NCI-H446 (cell line): ENCODE measurements around the gene INHBC.
"Not testable (repeated sequence)": the region's sequence is repeated elsewhere in the genome, so short reads cannot be mapped to it uniquely, and the experiment has no call there.

Source experiments
- DNase-seq, 2 experiments: peaks; one replicate each; lab custom pipeline; 2025; lab: John Stamatoyannopoulos, UW

Gene INHBC

GRCh38 chr12:57429473-57430111, 5.0 kb upstream of the INHBC start:
- DNase-seq, result no peak

GRCh38 chr12:57430112-57430930, 4.3 kb upstream of the INHBC start:
- DNase-seq, result peak; percentile 56 to 74

- peak; percentile 80 to 95 for DNase-seq
Observed at GRCh38 chr12:57430931-57431566, 3.5 kb upstream of the INHBC start, which contains the start of gene R3HDM2. Gene R3HDM2, minus strand, starts transcription at chr12:57431043. Its CDS starts 120,615 bp downstream, at chr12:57310428.

GRCh38 chr12:57431654-57432188, 2.9 kb upstream of the INHBC start:
- no peak for DNase-seq

GRCh38 chr12:57433370-57433769, 1.2 kb upstream of the INHBC start:
- DNase-seq, result no peak

GRCh38 chr12:57435293-57435692, 709 bp downstream of the INHBC start:
- DNase-seq, result no peak

- no peak for DNase-seq
Observed at GRCh38 chr12:57438400-57438799, 3.8 kb downstream of the INHBC start.

GRCh38 chr12:57439762-57440266, 5.2 kb downstream of the INHBC start:
- no peak for DNase-seq

- not testable (repeated sequence) for DNase-seq
Observed at GRCh38 chr12:57441393-57441792, 6.8 kb downstream of the INHBC start.

GRCh38 chr12:57441846-57442427, 7.4 kb downstream of the INHBC start:
- DNase-seq, result no peak

- not testable (repeated sequence) for DNase-seq
Observed at GRCh38 chr12:57444337-57444736, 9.8 kb downstream of the INHBC start.

GRCh38 chr12:57444744-57445143, 10.2 kb downstream of the INHBC start:
- no peak for DNase-seq

- DNase-seq, result no peak
Observed at GRCh38 chr12:57446292-57446960, 11.8 kb downstream of the INHBC start.

GRCh38 chr12:57448669-57449068, 14.1 kb downstream of the INHBC start:
- no peak for DNase-seq

- no peak for DNase-seq
Observed at GRCh38 chr12:57449375-57449774, 14.8 kb downstream of the INHBC start.

- DNase-seq, result no peak
Observed at GRCh38 chr12:57450057-57450456, 15.5 kb downstream of the INHBC start.

GRCh38 chr12:57451233-57451778, 16.7 kb downstream of the INHBC start:
- DNase-seq, result no peak

GRCh38 chr12:57452181-57452936, 17.8 kb downstream of the INHBC start:
- peak in 1 of 2 experiments; percentile 47 for DNase-seq

GRCh38 chr12:57452937-57453509, 18.4 kb downstream of the INHBC start:
- peak; percentile 61 to 81 for DNase-seq

GRCh38 chr12:57454213-57454565, 19.6 kb downstream of the INHBC start:
- DNase-seq, result no peak
